Urinary bladder (tissue), 2 donors: ENCODE data around the gene ELAVL4. TPM values are rescaled to one million over a fixed set of nuclear protein-coding genes. Genes with fewer than 3 reads are reported as not detected.

Source experiments
- polyA plus RNA-seq: library from polyadenylated mRNA; stranded (reverse); fragments of 200-250 nt; gene quantifications from one replicate; pipeline ENCODE4 v1.2.3, GENCODE V29; 2013
- total RNA-seq: library from RNA; depleted of rRNA; stranded (reverse); fragments of >200 nt; gene quantifications from one replicate; pipeline ENCODE4 v1.2.3, GENCODE V29; 2014
- donor health status: healthy.

Gene ELAVL4
- total and polyA plus RNA-seq, 2 donors: 1.2 to 5.7 TPM

Other genes with a start within 250 kb of the ELAVL4 start
- gene AGBL4, start 85.0 kb upstream of the ELAVL4 start, total RNA-seq: 0.37 TPM
- gene AGBL4, start 85.0 kb upstream of the ELAVL4 start, polyA plus RNA-seq: 0.08 TPM